ENCODE data around the gene CFAP57.

CFAP57 gene

DNA sequence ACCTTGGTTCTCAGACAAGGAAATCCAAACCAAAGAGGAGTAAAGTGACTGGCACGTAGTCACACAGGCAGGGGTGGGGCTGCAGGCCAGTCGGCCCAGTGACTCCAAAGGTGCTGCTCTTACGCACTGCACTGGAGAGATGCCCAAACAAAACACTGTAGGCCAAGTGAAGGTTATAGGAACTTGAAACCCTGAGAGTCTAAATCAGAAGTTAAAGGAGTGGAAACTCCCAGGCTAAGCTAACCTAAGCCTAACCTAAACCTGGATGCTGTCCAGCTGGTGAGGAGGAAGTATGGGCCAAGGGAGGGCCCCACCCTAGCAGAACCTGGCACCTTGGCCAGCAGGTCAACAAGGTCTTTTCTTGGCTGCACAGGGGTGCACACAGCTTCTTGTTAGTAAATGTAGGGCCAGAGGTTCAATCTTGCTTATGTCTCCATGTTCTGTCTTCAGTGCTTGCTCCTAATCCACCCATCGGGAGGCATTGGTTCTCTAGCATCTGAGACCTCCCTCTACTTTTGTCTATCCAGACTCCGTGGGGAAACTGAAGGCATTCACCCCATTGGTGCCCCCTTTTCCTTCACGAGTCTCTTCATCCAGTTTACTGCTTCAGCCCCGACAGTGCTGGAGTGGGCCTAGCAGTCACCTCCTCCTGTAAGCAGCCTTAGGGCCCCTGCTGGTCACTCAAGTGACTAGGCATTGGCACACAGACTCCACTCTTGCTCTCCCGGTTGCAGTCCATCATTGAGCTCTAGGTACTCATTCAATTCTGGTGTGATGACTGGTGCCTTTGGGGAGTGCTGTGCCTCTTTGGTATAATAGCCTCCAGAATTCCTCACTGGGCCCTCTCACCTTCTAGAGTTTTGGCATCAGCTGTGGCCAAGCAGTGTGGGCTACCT, 84.8 kb downstream of the CFAP57 start:
- no peak for DNase-seq

DNA sequence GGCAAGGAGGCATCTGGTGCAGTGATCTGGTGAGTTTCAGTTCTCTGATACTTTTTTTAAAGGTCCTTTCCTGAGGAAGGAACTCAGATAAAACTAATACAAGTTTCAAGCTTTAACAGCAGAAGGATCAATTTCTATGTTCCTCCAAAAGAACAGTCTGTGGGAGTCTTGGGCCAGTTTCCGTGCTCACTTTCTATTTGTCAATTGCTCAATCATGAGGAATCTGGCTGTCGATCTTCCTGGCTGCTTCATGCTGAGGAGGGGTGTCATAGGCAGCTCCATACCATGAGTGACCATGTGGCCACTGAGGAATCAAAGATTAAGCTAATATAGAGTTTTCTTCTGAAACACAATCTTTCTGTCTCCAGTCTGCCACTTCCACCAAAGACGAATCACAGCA, 86.2 kb downstream of the CFAP57 start:
- DNase-seq = no peak

DNA sequence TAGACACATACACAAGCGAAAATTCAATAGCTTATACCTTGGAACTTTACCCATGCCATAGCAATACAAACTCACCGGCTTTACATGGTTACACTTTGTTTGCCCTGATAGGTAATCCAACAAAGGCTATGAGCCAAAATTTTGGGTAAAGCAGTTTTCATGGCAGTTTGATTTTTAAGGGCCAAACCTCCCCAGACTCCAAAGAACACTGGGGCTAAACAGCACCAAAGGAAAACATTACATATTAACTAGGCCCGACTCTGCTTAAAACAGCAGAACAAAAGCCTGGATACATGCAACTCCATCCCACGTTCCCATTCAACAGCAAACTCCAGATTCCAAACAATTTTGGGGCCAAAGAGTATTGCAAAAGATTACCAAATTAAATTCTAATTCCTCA, 93.3 kb downstream of the CFAP57 start:
- no peak for DNase-seq

DNA sequence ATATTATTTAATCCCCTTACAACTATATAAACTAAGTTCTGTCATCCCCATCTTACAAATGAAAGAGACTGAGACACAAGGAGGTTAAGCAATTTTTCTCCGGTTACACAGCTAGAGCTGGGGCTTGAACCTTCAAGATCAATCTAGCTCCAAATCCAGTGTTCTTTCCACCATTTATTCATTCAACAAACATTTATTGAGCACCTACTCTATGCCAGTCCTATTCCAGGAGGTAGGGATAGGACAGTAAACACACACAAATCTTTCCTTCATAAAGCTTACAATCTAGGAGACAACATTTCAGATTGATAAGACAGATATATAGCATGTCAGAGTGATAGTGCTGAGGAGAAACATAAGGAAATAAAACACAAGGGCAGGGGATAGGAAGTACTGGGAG, 94.8 kb downstream of the CFAP57 start:
- DNase-seq = no peak

DNA sequence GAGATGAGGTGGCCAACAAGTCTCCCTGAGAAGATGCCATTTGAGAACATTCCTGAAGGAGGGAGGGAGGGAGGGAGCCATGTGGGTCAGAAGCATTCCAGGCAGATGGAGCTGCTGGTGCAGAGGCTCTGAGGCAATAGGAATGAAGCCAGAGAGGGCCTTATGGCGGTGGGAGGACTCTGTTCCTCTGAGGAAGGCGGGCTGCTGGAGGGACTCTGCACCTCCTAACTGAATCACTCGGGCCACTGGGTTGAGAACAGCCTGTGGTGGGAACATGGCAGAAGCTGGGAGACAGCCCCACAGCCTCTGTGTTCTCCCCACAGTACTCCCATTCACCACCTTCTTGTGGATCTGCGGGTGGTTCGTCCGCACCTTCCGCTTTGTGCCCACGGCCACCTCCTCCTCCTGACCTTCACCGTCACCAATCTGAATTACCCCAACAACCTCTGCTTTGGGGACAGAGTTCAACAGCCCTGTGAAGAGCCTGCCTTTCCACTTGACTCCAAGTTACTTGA, 95.2 kb downstream of the CFAP57 start:
- no peak for DNase-seq

DNA sequence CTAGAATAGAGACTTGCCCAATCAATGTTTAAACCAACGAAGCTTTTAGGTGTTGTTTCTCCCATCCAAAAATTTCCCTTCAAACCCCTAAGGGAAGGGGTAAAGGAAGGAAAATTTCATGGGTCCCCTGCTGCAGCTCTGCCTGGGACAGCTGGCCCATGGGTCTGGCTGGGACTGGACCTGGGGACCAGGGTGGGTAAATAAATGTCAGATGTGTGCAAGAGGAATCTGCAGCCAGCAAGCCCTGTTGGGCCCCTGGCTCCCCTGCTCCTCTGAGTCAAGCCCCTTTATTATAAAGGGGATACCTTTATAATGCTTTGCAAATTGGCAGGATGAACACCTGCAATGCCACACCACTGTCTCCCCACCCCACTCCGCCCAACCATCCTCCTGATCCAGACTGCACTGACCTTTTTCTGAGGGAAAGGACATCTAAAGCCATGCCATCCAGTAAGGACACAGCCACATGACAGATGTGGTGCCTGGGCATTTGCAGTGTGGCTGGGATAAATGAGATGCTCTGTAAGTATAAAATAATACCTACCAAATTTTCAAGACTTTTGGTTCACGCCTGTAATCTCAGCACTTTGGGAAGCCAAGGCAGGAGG, 95.8 kb downstream of the CFAP57 start:
- no peak for DNase-seq

DNA sequence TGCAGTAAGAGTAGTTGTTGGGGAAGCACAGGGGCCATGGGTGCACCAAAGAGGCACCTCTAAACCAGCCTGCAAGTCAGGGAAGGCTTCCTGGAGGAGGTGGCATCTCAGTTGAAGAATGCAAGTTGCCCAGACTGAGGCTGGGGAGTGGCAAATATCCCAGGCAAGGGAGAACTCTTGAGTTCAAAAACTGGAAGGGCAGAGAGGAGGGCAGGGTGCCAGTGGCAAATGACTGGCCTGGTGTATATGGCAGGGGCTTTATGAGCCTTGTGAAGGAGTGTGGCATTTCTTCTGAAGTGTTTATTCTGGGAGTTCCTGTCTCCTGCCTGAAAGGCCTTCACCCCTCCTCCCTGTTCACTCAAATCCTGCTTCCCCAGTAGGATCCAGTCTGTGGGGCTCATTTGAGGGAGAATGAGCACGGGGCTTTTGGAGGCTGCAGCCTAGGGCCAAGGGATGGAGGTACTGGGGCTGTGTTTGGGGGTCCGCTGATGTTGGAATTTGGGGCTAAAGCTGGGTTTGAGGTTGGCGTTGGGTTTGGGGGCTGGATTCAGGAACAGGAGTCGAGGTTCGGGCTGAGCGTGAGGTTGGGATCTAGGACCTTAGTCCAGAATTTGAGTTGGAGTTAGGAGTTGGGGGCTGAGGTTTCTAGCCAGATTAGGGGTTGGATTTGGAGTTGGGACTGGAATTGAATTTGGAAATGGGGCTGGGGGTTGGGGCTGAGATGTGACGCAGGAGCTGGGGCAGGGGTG, 97.7 kb downstream of the CFAP57 start, which contains the start of gene TMEM125:
TMEM125 (plus strand) TSS at position 357 of the 749 bp plus-strand sequence. CDS start 2,740 bp downstream, outside the sequence.
- DNase-seq = no peak

DNA sequence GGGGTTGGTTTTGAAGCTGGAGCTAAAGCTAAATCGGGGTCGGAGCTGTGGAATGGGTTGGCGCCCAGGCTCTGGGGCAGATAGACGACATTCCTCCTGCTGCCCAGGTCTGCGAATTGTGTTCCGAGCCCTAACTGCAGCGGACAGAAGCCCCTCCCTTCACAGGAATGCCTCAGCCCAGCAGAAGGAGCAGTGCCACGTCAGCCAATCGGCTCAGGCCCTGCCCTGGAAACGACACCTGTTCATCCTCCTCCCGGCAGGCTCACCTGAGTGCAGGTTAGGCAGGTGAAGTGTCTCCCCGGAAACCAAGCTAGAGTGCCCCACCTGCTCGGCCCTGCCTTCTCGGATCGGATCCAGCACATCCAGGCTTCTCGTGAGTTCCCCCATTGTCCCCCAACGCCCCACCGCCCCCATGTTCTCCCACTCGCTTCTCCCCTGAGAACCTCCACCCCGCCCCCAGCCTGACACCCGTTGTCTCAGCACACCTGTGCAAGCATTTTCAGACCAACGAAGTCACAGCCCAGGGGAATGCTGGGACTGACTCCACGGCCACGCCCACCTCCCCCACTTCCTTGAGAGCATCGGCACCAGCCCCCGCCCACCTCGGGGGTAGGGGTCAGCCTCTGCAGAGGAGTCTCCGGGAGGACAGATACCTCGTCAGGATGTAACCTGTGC, 98.4 kb downstream of the CFAP57 start:
- DNase-seq = no peak

DNA sequence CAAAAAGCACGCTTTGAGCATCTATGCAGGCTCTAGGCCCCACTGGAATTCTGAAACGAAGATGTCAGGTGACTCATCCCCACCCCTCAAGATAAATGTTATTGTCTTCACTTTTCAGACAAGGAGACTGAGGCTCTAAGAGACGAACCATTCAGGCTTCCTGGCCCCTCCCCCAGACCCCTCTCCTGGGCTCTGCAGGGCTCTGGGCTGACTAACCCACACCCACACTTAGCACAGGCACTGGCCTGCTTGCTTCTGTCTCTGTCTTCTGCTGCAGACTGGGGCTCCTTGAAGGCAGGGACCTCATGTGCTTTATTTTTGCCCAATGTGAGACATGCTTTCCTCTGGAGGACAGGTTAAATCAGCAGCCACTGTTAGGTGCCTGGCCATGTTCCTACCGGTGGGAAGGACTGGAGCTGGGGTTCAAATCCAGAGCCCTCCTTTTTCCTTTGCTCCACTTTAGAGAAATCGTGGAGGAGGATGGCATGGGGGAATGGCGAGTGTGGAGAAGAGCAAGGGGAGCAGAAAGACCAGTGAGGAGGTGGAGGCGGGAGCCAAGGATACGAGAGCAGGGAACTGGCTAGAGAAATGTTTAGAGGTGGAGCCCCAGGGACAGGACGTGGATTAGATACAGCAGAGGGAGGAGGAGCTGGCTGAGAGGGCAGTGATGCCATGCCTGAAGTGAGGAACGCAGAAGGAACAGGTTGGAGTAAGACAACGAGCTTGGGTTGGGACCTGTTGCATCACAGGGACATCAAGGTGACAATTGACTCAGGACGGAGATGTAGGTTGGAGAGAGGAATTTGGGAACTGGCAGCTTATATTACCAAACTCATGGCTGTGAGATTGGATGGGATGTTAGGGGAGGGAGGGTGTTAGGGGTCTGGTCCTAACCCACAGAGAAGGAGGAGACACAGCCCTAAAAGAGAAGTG, 99.3 kb downstream of the CFAP57 start:
- DNase-seq = no peak

DNA sequence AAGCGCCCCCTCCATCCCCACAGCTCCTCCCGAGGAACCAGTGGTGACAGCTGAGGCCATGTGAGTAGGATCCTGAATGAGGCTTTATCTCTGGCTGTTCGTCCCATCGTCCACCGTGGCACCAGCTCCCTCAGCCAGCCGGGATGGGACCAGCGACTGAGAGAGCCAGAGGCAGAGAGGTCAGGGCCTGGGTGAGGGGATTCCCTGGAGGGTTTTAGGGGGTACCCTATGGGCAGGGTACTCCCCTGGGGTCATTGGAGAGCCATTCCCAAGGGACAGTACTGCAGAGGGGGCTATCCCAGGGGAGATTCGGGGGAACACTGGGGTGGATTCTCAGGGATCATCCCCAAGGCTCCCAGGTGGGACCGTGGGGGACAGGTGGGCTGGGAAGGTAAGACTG, 100.0 kb downstream of the CFAP57 start:
- DNase-seq = no peak

DNA sequence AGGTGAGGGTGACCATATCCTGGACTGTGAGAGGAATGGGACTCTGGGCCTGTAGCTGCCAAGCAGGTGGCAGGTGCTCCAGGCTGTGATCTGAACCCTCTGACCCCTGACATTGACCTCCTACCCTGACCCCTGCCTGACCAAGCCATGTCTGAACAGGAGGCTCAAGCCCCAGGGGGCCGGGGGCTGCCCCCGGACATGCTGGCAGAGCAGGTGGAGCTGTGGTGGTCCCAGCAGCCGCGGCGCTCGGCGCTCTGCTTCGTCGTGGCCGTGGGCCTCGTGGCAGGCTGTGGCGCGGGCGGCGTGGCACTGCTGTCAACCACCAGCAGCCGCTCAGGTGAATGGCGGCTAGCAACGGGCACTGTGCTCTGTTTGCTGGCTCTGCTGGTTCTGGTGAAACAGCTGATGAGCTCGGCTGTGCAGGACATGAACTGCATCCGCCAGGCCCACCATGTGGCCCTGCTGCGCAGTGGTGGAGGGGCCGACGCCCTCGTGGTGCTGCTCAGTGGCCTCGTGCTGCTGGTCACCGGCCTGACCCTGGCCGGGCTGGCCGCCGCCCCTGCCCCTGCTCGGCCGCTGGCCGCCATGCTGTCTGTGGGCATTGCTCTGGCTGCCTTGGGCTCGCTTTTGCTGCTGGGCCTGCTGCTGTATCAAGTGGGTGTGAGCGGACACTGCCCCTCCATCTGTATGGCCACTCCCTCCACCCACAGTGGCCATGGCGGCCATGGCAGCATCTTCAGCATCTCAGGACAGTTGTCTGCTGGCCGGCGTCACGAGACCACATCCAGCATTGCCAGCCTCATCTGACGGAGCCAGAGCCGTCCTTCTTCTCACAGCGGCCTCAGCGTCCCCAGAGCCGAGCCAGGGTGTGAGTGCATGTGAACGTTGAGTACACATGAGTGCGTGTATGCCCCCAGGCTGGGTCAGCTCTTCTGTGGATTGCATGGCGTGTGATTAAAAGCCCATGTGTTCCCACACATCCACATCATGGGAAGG, 100.7 kb downstream of the CFAP57 start:
- DNase-seq = no peak

DNA sequence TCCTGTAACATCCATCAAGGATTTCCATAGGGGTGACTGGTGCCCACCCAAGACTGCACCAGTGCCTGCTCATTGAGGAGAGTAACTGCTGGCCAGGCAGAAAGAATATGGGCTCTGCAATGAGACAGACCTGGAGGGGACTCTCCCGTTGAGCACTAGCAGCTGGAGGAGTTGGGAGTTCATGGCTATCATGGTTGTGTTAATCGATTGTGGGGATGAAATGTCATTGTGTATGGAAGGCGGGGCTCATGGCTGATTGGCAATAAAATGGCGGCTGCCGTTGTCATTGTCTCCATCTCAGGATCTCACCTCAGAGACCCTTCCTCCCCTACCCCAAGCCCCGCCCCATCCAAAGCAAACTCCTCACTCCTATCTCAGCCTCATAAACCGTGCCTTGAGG, 101.6 kb downstream of the CFAP57 start:
- DNase-seq = no peak

DNA sequence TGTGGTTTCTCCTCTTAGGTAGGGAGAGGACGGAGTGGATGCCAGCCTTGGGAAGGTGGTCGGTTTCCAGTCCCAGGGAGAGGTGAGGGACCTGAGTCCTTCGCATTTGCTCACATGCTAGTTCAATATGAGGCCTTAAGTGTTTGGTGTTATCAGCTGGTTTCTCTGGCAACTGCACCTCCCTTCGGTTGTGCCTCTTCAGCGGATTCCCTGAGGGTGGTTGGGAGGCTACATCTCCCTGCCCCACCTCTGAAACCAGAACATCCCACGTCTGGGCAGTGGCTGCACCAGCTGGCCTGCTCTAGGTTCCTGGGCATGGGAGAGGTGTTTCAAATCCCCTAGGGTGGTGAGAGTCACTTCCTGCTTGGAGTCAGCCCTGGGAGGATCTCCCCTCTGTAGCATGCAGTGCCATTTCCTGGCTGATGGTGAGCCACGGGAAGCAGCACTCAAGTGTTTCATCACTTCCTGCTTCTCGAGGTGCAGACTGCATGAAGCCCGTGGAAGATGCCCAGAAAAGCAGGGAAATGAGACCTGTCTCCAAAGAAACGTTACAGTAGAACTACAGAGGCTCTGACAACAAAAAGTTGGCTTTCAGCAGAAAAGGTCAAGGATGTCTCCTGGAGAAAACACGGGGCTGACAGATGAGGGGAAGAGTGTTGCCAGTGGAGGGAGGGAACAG, 102.1 kb downstream of the CFAP57 start:
- no peak for DNase-seq

DNA sequence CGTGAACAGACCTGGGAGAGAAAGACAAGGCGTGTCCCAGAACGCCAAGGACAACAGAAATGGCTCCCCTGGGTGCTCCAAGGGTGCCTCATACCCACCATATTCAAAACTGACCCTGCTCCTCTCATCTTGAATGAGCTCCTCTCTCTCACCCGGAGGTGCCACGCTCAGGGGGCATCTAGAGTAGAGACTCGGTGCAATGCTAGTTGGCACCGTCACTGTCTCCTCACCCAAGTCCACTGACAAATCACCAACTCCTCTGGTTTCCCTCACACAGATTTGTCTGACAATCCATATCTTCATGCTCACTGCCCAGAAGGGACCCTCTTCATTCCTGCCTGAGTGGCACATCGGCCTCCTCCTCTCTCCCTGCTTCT, 102.7 kb downstream of the CFAP57 start:
- DNase-seq = no peak

DNA sequence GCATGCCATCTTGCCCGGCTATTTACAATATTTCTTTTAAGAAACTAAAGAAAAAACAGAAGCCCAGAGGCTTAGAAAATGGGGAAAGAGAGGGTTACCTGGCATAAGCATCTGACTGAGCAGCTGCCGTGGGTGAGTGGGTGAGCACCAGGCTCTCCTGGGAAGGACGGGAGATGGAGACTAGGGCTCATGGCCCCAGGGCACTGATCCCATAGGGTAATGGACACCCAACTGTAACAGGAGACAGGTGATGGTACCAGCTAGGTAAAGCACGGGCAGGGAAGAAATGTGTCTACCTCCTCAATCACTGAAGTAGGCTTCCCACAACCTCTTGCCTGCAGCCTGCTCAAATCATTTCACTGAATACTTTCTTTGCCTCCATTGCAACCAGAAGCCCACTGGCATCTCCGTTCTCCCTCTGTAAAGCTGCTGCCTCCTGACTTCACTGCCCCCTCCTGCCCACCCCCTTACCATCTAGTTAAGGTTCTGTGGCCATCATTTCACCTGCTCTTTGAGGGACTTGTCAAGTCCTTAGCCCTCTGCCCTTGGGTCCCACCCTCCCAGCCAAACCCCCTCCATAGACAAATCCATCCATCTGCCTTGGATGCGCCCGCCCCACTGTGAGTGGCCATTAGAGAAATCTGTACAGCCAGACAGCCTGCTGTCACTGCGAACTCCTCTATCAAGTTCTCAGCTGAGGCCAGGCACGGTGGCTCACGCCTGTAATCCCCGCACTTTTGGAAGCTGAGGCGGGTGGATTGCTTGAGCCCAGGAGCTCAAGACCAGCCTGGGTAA, 103.9 kb downstream of the CFAP57 start:
- no peak for DNase-seq

DNA sequence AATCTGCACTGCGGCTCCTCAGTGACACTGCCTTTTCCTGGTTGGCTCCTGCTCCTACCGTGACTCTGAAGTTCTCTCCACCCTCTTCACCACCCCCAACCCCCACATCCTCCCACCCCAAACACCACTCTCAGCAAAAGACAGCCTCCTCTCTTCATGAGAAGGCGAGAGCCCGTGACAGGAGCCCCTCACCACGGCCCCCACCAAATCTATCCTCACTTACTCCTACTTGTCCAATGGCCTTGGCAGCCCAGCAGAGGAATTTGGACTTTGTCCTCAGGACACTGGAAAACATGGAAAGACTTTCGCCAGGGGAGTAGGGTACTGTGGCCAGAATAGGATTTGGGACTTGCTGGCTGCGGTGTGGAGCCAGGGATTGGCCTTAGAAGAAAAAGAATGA, 104.5 kb downstream of the CFAP57 start:
- DNase-seq = no peak

DNA sequence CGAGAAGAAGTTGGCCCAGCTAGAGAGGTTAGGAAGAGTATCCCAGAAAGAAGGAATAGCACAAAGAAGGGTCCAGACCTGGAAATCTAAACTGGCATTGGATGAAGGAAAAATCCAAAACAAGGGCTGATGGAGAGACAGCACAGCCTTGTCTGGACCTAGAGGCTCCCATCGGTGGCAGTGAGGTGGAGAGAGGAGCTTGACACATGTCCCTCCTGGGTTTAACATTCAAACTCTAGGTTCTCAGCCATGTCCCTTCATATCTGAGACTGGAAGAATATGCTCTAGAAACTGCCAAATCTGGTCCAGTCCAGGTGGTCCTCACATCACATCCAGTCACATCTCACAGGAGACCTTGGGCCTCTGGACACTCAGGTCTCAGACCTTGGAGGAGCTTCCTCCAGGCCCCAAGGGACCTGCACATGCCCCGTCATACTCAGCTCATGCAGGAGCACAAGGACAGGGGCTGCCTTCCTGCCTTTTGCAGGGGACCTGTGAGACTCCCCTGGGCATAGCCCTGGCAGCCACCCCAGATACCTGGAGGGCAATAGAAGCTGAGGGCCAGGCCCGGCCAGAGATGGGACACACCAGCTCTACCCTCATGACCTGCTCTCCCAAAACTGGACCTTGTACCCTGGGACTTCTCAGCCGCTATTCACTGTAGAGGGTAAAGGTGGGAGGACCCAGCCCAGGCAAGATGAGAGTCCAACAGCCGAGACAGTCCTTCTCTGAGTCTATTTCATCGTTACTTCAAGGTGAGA, 105.2 kb downstream of the CFAP57 start:
- DNase-seq = no peak

DNA sequence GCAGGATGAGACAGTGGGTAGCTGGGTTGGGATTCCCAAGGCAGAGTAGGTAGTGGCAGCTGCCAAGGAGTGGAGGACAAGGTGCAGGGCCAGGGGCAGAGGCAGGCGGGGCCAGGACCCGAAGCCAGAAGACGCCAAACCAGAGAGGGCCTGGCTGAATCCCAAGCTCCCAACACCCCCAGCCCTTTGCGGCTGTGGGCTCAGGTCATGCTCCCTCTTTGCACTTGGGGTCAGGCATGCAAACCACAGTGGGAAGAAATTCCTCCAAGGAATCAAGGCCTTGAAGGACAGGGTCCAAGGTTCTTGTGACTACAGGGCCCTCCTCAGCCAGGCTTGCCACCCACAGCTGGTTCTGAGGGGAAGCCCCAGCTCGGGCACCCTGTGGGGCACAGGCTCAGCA, 107.0 kb downstream of the CFAP57 start:
- DNase-seq = no peak

Data from NCI-H524 (cell line).